Tibial nerve (tissue), 3 donors: Measurements from ENCODE around the gene CLEC9A.

Source experiments
- CTCF ChIP-seq, 5 experiments: fragments of 200-600 bp in 3 of 5; fragments of 450-650 bp in 2 of 5; sonication (generic) in 3 of 5; IDR thresholded peaks; one replicate each; pipeline ENCODE4 v1.5.1; 2016 to 2019; ENCODE audit warnings: antibody characterized with exemption in 5 of 5, mild to moderate bottlenecking in 3 of 5, moderate library complexity in 2 of 5
- POLR2A ChIP-seq, 2 donors: fragments of 450-650 bp; IDR thresholded peaks; one replicate each; pipeline ENCODE4 v1.6.1; 2017; ENCODE audit warnings: antibody characterized with exemption in 2 of 2, mild to moderate bottlenecking in 2 of 2, moderate library complexity in 2 of 2

- TF ChIP-seq CTCF (IDR thresholded peaks at IDR 0.05), result peak in 4 of 5 experiments; percentile 20 to 59 (median 50)
- no peak for TF ChIP-seq POLR2A (IDR thresholded peaks at IDR 0.05)
These were observed 3.5 kb downstream of the CLEC9A start for GRCh38 chr12:10033783-10034545.
